Measurements from ENCODE around the gene SEC14L2. TPM values are rescaled to one million over a fixed set of nuclear protein-coding genes. Genes with fewer than 3 reads are reported as not detected.
A peak's percentile ranks its signal among the peaks of the same experiment; 100 is the strongest.

Gene SEC14L2
- total RNA-seq, 1 donor, result 16.6 TPM

- no peak for DNase-seq (ENCODE audit: insufficient read length, low spot score, missing footprints)
- Histone ChIP-seq H3K27ac (ENCODE audit: low read depth, low read length) (peak overlapping the region; percentile 61), H3K4me2 (ENCODE audit: insufficient read depth, low read length) (no peak overlapping the region), H3K36me3 (ENCODE audit: insufficient read depth, low read length) (peaks cover 94% of the 10 kb centered on the region), H2AFZ (ENCODE audit: low read length) (no peak overlapping the region), H3K27me3 (ENCODE audit: insufficient read depth, low read length) (no peaks in the 10 kb centered on the region), H3K4me1 (ENCODE audit: insufficient read depth, low read length) (peaks cover 26% of the 10 kb centered on the region), H3K9me3 (ENCODE audit: low read depth, low read length) (no peaks in the 10 kb centered on the region), H3K4me3 (ENCODE audit: insufficient read depth, low read length) (no peak overlapping the region), H3K79me2 (ENCODE audit: insufficient read depth, low read length) (peaks cover 2% of the 10 kb centered on the region), H4K20me1 (ENCODE audit: insufficient read depth, low read length) (no peaks in the 10 kb centered on the region)
- no peak for TF ChIP-seq CTCF (IDR thresholded peaks at IDR 0.05; ENCODE audit: extremely low read depth, low read depth, low read length)
Observed at GRCh38 chr22:30413745-30414524, 17.1 kb downstream of the SEC14L2 start.

GRCh38 chr22:30414525-30415047, 17.8 kb downstream of the SEC14L2 start:
- peak; percentile 42 for DNase-seq (ENCODE audit: insufficient read length, low spot score, missing footprints)
- H3K36me3 ChIP-seq (ENCODE audit: insufficient read depth, low read length), result peaks cover 95% of the 10 kb centered on the region
- H3K27ac ChIP-seq (ENCODE audit: low read depth, low read length), result peak overlapping the region; percentile 61
- H3K9me3 ChIP-seq (ENCODE audit: low read depth, low read length), result no peaks in the 10 kb centered on the region
- no peak overlapping the region for H3K4me3 ChIP-seq (ENCODE audit: insufficient read depth, low read length)
- no peaks in the 10 kb centered on the region for H3K27me3 ChIP-seq (ENCODE audit: insufficient read depth, low read length)
- no peak for TF ChIP-seq CTCF (IDR thresholded peaks at IDR 0.05; ENCODE audit: extremely low read depth, low read depth, low read length)
- no peak overlapping the region for H3K4me2 ChIP-seq (ENCODE audit: insufficient read depth, low read length)
- no peak overlapping the region for H2AFZ ChIP-seq (ENCODE audit: low read length)
- H3K4me1 ChIP-seq (ENCODE audit: insufficient read depth, low read length), result peaks cover 27% of the 10 kb centered on the region
- no peaks in the 10 kb centered on the region for H4K20me1 ChIP-seq (ENCODE audit: insufficient read depth, low read length)
- peaks cover 2% of the 10 kb centered on the region for H3K79me2 ChIP-seq (ENCODE audit: insufficient read depth, low read length)

- Histone ChIP-seq H2AFZ (ENCODE audit: low read length) (no peak overlapping the region), H3K9me3 (ENCODE audit: low read depth, low read length) (no peaks in the 10 kb centered on the region), H3K4me1 (ENCODE audit: insufficient read depth, low read length) (peaks cover 45% of the 10 kb centered on the region), H3K4me3 (ENCODE audit: insufficient read depth, low read length) (no peak overlapping the region), H4K20me1 (ENCODE audit: insufficient read depth, low read length) (no peaks in the 10 kb centered on the region), H3K79me2 (ENCODE audit: insufficient read depth, low read length) (peaks cover 2% of the 10 kb centered on the region), H3K27ac (ENCODE audit: low read depth, low read length) (peak overlapping the region; percentile 30), H3K4me2 (ENCODE audit: insufficient read depth, low read length) (no peak overlapping the region), H3K36me3 (ENCODE audit: insufficient read depth, low read length) (peaks cover 80% of the 10 kb centered on the region), H3K27me3 (ENCODE audit: insufficient read depth, low read length) (no peaks in the 10 kb centered on the region)
- no peak for DNase-seq (ENCODE audit: insufficient read length, low spot score, missing footprints)
- TF ChIP-seq CTCF (IDR thresholded peaks at IDR 0.05; ENCODE audit: extremely low read depth, low read depth, low read length), result no peak
Observed at GRCh38 chr22:30416403-30416802, 19.6 kb downstream of the SEC14L2 start.

GRCh38 chr22:30416837-30417236, 20.0 kb downstream of the SEC14L2 start:
- Histone ChIP-seq H2AFZ (ENCODE audit: low read length) (no peak overlapping the region), H3K36me3 (ENCODE audit: insufficient read depth, low read length) (peaks cover 81% of the 10 kb centered on the region), H3K4me3 (ENCODE audit: insufficient read depth, low read length) (no peak overlapping the region), H3K4me1 (ENCODE audit: insufficient read depth, low read length) (peaks cover 50% of the 10 kb centered on the region), H3K9me3 (ENCODE audit: low read depth, low read length) (no peaks in the 10 kb centered on the region), H3K79me2 (ENCODE audit: insufficient read depth, low read length) (peaks cover 2% of the 10 kb centered on the region), H4K20me1 (ENCODE audit: insufficient read depth, low read length) (no peaks in the 10 kb centered on the region), H3K27ac (ENCODE audit: low read depth, low read length) (peak overlapping the region; percentile 30), H3K27me3 (ENCODE audit: insufficient read depth, low read length) (no peaks in the 10 kb centered on the region), H3K4me2 (ENCODE audit: insufficient read depth, low read length) (no peak overlapping the region)
- no peak for DNase-seq (ENCODE audit: insufficient read length, low spot score, missing footprints)
- no peak for TF ChIP-seq CTCF (IDR thresholded peaks at IDR 0.05; ENCODE audit: extremely low read depth, low read depth, low read length)
